Liver (tissue), 9 donors: ENCODE data around the gene CLIC3. TPM values are rescaled to one million over a fixed set of nuclear protein-coding genes. Genes with fewer than 3 reads are reported as not detected.

Source experiments
- DNase-seq: peaks from one replicate; pipeline ENCODE4 v3.0.0-alpha.2; 2017; ENCODE audit warnings: low spot score
- H3K27ac ChIP-seq, 2 donors: one replicate each; pipeline ENCODE4 v1.7.0; 2013; ENCODE audit warnings: inconsistent platforms in 2 of 2, low read length in 2 of 2, control low read depth in 1 of 2, low read depth in 1 of 2, mild to moderate bottlenecking in 1 of 2
- H3K27me3 ChIP-seq, 4 donors: one replicate each; pipeline versions ENCODE4 v1.6.1 to v1.7.0; 2013; ENCODE audit warnings: low read length in 3 of 4, inconsistent platforms in 1 of 4, mild to moderate bottlenecking in 1 of 4, moderate library complexity in 1 of 4; ENCODE audit not compliant: control insufficient read depth in 4 of 4, insufficient read depth in 4 of 4
- H3K36me3 ChIP-seq, 4 donors: one replicate each; pipeline versions ENCODE4 v1.6.1 to v1.7.0; 2013; ENCODE audit warnings: low read length in 3 of 4, mild to moderate bottlenecking in 3 of 4, low read depth in 1 of 4, moderate library complexity in 1 of 4; ENCODE audit not compliant: control insufficient read depth in 4 of 4, insufficient read depth in 3 of 4
- H3K4me1 ChIP-seq, 4 donors: one replicate each; pipeline versions ENCODE4 v1.6.1 to v1.7.0; 2013; ENCODE audit warnings: low read length in 3 of 4, mild to moderate bottlenecking in 3 of 4, moderate library complexity in 1 of 4; ENCODE audit not compliant: control insufficient read depth in 4 of 4, insufficient read depth in 4 of 4
- H3K4me3 ChIP-seq, 3 donors: one replicate each; pipeline versions ENCODE4 v1.6.1 to v1.7.0; 2013; ENCODE audit warnings: low read length in 3 of 3, control low read depth in 1 of 3, low read depth in 1 of 3, mild to moderate bottlenecking in 1 of 3
- H3K9ac ChIP-seq, 2 donors: one replicate each; pipeline ENCODE4 v1.7.0; 2013; ENCODE audit warnings: low read length in 2 of 2, mild to moderate bottlenecking in 2 of 2, moderate library complexity in 2 of 2, control low read depth in 1 of 2, low read depth in 1 of 2
- H3K9me3 ChIP-seq, 4 donors: one replicate each; pipeline versions ENCODE4 v1.6.1 to v1.7.0; 2013; ENCODE audit warnings: low read length in 3 of 4; ENCODE audit not compliant: control insufficient read depth in 4 of 4
- CTCF ChIP-seq: fragments of 150-350 bp; IDR thresholded peaks from 2 replicates; pipeline ENCODE4 v1.5.1; 2017; ENCODE audit warnings: improper control_type of control experiment, low read depth, low read length; ENCODE audit not compliant: missing input control
- EGR1 ChIP-seq, 2 donors: IDR thresholded peaks; 2 replicates each; pipeline ENCODE4 v1.6.1; 2016 to 2018; ENCODE audit warnings: antibody characterized with exemption in 2 of 2, low read depth in 2 of 2
- FOXA1 ChIP-seq: IDR thresholded peaks from 2 replicates; pipeline ENCODE4 v1.6.1; 2016; ENCODE audit warnings: antibody characterized with exemption
- FOXA2 ChIP-seq: IDR thresholded peaks from 2 replicates; pipeline ENCODE4 v1.6.1; 2016; ENCODE audit warnings: antibody characterized with exemption
- GABPA ChIP-seq, 2 donors: IDR thresholded peaks in 1 of 2; conservative IDR thresholded peaks in 1 of 2; 2 replicates each; pipeline ENCODE4 v1.6.1; 2016; ENCODE audit warnings: antibody characterized with exemption in 2 of 2, mild to moderate bottlenecking in 1 of 2, moderate library complexity in 1 of 2
- HNF4A ChIP-seq, 2 donors: conservative IDR thresholded peaks; 2 replicates each; pipeline ENCODE4 v1.6.1; 2016; ENCODE audit warnings: antibody characterized with exemption in 2 of 2, mild to moderate bottlenecking in 2 of 2
- HNF4G ChIP-seq: IDR thresholded peaks from 2 replicates; pipeline ENCODE4 v1.6.1; 2016; ENCODE audit warnings: antibody characterized with exemption
- JUND ChIP-seq, 2 donors: IDR thresholded peaks; 2 replicates each; pipeline ENCODE4 v1.6.1; 2016; ENCODE audit warnings: antibody characterized with exemption in 2 of 2
- MAX ChIP-seq: IDR thresholded peaks from 2 replicates; pipeline ENCODE4 v1.6.1; 2016; ENCODE audit warnings: antibody characterized with exemption
- NR2F2 ChIP-seq: IDR thresholded peaks from 2 replicates; pipeline ENCODE4 v1.6.1; 2016; ENCODE audit warnings: antibody characterized with exemption
- RAD21 ChIP-seq, 2 donors: IDR thresholded peaks; 2 replicates each; pipeline ENCODE4 v1.6.1; 2016; ENCODE audit warnings: antibody characterized with exemption in 2 of 2, mild to moderate bottlenecking in 2 of 2
- RXRA ChIP-seq, 2 donors: IDR thresholded peaks; 2 replicates each; pipeline ENCODE4 v1.6.1; 2017 to 2018; ENCODE audit warnings: antibody characterized with exemption in 2 of 2, mild to moderate bottlenecking in 1 of 2
- SP1 ChIP-seq: IDR thresholded peaks from 2 replicates; pipeline ENCODE4 v1.6.1; 2018; ENCODE audit warnings: antibody characterized with exemption, mild to moderate bottlenecking
- TAF1 ChIP-seq: conservative IDR thresholded peaks from 2 replicates; pipeline ENCODE4 v1.6.1; 2016; ENCODE audit warnings: antibody characterized with exemption, mild to moderate bottlenecking
- YY1 ChIP-seq: IDR thresholded peaks from 2 replicates; pipeline ENCODE4 v1.6.1; 2016; ENCODE audit warnings: antibody characterized with exemption, mild to moderate bottlenecking
- WGBS: extraction: QIAGEN DNeasy Blood & Tissue Kit; methylation state at CpG from one replicate; pipeline ENCODE4 v1.1.7; 2013; 5-methylcytosine and 5-hydroxymethylcytosine counted together
- polyA plus RNA-seq, 2 donors: library from polyadenylated mRNA; stranded (reverse) in 1 of 2; unstranded in 1 of 2; fragments of 200-250 nt in 1 of 2; fragments of >200 nt in 1 of 2; fragmentation: Nextera tagmentation in 1 of 2; extraction: Ambion mirVana in 1 of 2; gene quantifications; one replicate each; pipeline versions ENCODE4 v1.2.1 to v1.2.3, GENCODE V29; 2013 to 2015
- total RNA-seq, 2 donors: library from RNA; depleted of rRNA; stranded (reverse); fragments of >200 nt; gene quantifications; one replicate each; pipeline ENCODE4 v1.2.3, GENCODE V29; 2014
- TF ChIP-seq, protein P1 (sequence below): IDR thresholded peaks from 2 replicates; pipeline ENCODE4 v1.6.1; 2016; ENCODE audit warnings: antibody characterized with exemption
- TF ChIP-seq, protein P2 (sequence below): IDR thresholded peaks from 2 replicates; pipeline ENCODE4 v1.6.1; 2016; ENCODE audit warnings: antibody characterized with exemption
- TF ChIP-seq, protein P3 (sequence below): IDR thresholded peaks from 2 replicates; pipeline ENCODE4 v1.6.1; 2016; ENCODE audit warnings: antibody characterized with exemption, mild to moderate bottlenecking
- donor health status: healthy.
- donor health status: healthy.
- donor health status: healthy.
- donor health status: healthy.
- donor health status: healthy.

Gene CLIC3
- total and polyA plus RNA-seq, 4 donors, result 0.33 to 0.83 (median 0.40) TPM

- 97% methylated on average over 36 of the region's 36 CpGs for WGBS
- H3K27ac ChIP-seq, result no peak overlapping the region
- no peaks in the 10 kb centered on the region for H3K9me3 ChIP-seq
- H3K4me3 ChIP-seq, result no peak overlapping the region
- no peaks in the 10 kb centered on the region for H3K4me1 ChIP-seq
- peaks cover 2 to 44% (median 20%) of the 10 kb centered on the region in 4 donors for H3K36me3 ChIP-seq
- no peak for DNase-seq
- H3K27me3 ChIP-seq, result no peaks in the 10 kb centered on the region
- no peak overlapping the region for H3K9ac ChIP-seq
- TF ChIP-seq GABPA (IDR thresholded peaks at IDR 0.05 in 1 of 2, conservative IDR thresholded peaks at IDR 0.05 in 1 of 2) (no peak), NR2F2 (no peak), YY1 (no peak), MAX (no peak), EGR1 (IDR thresholded peaks at IDR 0.05; ENCODE audit: low read depth in 2 of 2) (no peak), SP1 (no peak), RAD21 (IDR thresholded peaks at IDR 0.05) (no peak), FOXA1 (no peak), JUND (IDR thresholded peaks at IDR 0.05) (no peak), TAF1 (no peak), HNF4A (conservative IDR thresholded peaks at IDR 0.05) (no peak), RXRA (IDR thresholded peaks at IDR 0.05) (no peak), FOXA2 (no peak), CTCF (no peak), HNF4G (no peak)
- TF ChIP-seq, protein P1, sequence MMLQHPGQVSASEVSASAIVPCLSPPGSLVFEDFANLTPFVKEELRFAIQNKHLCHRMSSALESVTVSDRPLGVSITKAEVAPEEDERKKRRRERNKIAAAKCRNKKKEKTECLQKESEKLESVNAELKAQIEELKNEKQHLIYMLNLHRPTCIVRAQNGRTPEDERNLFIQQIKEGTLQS, result no peak
- TF ChIP-seq, protein P2, sequence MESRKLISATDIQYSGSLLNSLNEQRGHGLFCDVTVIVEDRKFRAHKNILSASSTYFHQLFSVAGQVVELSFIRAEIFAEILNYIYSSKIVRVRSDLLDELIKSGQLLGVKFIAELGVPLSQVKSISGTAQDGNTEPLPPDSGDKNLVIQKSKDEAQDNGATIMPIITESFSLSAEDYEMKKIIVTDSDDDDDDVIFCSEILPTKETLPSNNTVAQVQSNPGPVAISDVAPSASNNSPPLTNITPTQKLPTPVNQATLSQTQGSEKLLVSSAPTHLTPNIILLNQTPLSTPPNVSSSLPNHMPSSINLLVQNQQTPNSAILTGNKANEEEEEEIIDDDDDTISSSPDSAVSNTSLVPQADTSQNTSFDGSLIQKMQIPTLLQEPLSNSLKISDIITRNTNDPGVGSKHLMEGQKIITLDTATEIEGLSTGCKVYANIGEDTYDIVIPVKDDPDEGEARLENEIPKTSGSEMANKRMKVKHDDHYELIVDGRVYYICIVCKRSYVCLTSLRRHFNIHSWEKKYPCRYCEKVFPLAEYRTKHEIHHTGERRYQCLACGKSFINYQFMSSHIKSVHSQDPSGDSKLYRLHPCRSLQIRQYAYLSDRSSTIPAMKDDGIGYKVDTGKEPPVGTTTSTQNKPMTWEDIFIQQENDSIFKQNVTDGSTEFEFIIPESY, result no peak
- TF ChIP-seq, protein P3, sequence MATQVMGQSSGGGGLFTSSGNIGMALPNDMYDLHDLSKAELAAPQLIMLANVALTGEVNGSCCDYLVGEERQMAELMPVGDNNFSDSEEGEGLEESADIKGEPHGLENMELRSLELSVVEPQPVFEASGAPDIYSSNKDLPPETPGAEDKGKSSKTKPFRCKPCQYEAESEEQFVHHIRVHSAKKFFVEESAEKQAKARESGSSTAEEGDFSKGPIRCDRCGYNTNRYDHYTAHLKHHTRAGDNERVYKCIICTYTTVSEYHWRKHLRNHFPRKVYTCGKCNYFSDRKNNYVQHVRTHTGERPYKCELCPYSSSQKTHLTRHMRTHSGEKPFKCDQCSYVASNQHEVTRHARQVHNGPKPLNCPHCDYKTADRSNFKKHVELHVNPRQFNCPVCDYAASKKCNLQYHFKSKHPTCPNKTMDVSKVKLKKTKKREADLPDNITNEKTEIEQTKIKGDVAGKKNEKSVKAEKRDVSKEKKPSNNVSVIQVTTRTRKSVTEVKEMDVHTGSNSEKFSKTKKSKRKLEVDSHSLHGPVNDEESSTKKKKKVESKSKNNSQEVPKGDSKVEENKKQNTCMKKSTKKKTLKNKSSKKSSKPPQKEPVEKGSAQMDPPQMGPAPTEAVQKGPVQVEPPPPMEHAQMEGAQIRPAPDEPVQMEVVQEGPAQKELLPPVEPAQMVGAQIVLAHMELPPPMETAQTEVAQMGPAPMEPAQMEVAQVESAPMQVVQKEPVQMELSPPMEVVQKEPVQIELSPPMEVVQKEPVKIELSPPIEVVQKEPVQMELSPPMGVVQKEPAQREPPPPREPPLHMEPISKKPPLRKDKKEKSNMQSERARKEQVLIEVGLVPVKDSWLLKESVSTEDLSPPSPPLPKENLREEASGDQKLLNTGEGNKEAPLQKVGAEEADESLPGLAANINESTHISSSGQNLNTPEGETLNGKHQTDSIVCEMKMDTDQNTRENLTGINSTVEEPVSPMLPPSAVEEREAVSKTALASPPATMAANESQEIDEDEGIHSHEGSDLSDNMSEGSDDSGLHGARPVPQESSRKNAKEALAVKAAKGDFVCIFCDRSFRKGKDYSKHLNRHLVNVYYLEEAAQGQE, result no peak
These were observed 18.6 kb upstream of the CLIC3 start for GRCh38 chr9:137014776-137015539.
